ENCODE measurements around the gene RSPH1.
A peak's percentile ranks its signal among the peaks of the same experiment; 100 is the strongest.

RSPH1 gene

DNA sequence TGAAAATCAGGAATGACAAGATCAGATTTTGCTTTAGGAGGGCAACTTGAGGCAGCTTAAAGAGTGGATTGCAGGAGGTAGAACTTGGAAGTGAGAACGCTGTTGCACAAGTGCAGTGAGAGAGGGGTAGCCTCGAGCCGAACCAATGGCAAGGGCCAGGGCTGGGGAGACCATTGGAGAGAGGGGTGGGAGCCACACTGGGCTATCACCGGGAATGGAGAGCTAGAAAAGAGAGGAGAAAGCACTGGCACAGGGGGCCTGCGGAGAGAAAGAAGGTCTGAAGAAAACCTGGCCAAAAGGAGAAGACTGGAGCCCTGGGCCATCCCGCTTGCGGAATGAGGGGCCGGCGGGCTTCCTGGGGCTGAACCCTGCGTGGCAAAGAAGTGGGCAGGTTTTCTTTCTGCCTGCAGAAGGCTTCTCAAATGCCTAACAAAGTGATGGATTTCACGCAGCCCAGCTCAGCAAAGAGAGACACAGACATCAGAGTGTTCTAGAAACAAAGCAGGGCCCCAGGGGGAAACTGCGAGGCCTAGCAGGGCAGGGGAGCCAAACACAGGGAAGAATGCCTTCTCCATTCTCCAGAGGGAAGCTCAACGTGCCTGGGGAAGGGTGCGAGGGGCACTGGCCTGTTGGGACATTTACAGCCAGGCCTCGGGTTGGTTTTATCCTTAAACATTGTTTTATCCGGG, 16.5 kb upstream of the RSPH1 start:
- no peak for DNase-seq

DNA sequence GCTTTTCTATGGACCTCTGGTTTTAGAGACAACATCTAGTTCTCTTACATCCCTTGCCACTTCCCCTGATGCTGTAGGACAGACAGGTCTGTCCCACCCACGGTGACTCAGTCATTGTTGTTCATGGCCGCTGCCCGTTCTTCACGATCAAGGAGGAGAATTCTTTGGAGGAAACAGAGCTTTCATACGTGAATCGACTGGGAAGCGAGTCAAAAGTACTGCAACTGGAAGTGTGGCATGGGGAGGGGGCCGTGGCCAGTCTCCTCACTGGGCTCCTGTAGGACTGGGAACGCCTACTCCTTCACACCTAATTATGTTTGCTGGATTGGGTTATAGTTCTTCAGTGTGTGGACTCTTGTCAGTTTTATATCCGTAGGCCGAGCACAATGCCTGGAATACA, 13.2 kb upstream of the RSPH1 start:
- DNase-seq, result no peak

GRCh38 chr21:42508371-42508770, 12.3 kb upstream of the RSPH1 start:
- DNase-seq, result no peak

- no peak for DNase-seq
Observed at GRCh38 chr21:42507418-42507817, 11.4 kb upstream of the RSPH1 start.

DNA sequence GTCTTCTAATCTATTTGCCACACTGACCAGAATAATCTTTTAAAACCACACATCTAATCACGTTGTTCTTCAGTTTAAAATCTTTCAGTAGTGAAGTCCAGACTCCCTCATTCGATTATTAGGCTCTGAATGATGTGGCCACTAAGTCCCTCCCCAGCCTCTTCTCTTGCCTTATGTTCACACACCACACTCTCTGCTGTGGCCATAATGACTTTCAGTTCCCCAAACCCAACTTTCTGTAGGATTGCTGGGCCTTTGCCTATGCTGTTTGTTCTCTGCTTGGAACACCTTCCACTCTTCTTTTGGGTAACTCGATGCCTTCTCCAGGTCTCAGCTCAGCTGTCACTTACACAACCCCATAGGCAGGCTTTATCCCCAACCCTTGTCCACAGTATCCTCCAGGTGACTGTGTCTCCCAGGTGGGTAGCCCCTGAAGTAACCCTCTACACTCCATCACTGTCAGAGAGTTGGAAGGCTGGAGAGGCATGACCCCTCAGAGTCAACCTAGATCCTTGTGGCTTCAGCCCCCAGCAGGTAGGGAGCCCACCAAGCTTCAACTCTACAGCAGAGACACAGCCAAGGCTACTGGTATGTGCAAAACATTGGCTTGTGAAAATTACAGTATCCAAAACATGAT, 9.2 kb upstream of the RSPH1 start:
- DNase-seq, result no peak

- DNase-seq, result no peak
Observed at GRCh38 chr21:42503711-42504110, 7.7 kb upstream of the RSPH1 start.

DNA sequence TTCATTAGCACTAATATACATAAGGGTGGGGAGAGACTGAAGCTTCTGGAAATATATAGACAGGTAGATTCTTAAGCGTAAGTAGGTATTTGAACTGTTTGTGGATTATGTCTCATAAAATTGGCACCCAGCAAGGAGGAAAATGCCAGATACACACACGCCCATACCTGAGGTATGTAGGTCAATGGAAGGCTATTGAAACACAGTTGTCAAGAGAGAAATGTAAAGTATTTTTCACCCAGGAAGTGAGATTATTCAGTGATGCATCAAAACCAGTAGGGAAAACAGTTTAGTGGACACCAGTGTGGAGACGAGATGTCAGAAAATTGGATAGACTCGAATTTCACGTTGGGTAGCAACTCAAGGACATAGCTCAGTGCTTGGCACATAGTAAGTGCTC, 4.7 kb upstream of the RSPH1 start:
- DNase-seq, result no peak

- DNase-seq, result no peak
Observed at GRCh38 chr21:42500225-42500624, 4.2 kb upstream of the RSPH1 start.

GRCh38 chr21:42499444-42500112, 3.6 kb upstream of the RSPH1 start:
- no peak for DNase-seq

- no peak for DNase-seq
Observed at GRCh38 chr21:42498012-42498411, 2.0 kb upstream of the RSPH1 start.

- DNase-seq, result peak; percentile 49
Observed at GRCh38 chr21:42496839-42497202, 797 bp upstream of the RSPH1 start.

- DNase-seq, result peak; percentile 44
Observed at GRCh38 chr21:42495765-42496119, 282 bp downstream of the RSPH1 start.

DNA sequence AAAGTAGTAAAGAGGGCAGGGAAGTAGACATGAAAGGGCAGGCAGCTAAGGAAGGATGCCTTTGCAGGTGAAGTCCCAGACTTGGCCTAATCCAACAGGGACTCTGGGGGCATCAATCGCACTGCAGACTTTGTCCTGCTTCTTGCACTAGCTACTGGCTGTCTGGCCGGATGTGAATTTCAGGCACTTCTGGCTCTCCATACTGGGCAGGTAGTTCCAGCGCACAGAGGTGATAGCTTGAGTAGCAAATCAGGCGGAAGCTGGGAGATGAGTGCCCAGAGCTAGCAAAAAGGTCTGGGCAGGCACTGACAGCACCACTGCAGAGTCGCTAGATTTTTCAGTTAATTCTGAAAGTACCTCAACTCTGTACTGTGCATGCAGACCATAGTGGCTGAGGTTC, 997 bp downstream of the RSPH1 start:
- no peak for DNase-seq

DNA sequence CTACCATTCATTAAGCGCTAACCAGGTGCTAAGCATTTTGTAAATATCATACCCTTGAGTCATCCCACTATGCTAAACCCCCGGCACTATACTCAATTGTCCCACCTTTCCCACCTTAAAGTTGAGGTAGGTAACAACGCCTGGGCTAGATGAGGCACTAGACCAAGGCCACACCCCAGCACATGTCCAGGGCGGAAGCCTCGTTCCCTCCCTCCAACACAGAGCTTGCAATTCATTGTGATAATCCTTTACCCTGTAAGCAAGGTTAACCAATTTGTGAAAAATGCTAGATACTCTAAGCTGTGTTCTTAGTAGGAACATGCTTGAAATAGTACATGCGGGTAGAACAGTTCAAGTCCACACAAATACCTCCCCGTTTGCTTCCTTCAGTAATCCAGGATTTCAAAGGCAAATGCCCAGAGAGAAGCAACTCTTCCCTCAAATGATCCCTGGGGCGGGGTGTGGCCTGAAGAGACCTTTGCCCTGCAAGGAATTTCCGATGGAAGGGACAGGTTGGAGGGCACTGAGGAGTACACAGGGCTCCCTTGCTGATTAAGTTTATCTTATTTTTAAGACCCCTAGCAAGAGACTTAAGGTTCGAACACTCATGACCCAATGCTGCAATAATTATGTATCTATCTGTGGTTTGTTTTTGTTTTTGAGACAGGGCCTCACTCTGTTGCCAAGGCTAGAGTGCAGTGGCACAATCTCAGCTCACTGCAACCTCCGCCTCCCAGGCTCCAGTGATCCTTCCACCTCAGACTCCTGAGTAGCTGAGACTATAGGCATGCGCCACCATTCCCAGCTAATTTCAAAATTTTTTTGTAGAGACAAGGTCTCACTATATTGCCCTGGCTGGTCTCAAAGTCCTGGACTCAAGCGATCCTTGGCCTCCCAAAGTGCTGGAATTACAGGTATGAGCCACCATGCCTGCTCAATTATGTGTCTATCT, 2.6 kb downstream of the RSPH1 start:
- no peak for DNase-seq

DNA sequence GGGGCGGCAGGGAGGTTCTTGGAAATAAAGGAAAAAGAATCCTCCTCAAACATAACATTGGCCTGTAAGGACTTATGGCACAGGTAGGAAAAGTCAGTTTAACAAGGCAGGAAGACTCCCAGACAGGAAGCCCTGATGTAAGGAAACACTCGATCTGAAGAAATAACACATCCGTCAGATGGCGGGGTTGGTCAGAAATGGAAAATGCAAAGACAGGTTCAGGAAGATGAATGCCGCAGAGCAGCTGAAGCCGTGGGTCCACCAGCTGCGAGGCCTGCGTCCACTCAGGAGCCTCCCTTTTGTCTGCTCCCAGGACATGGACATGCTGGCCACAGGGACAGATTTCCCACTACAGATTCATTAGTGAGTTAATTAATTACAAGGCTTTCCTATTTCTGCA, 3.8 kb downstream of the RSPH1 start:
- no peak for DNase-seq

DNA sequence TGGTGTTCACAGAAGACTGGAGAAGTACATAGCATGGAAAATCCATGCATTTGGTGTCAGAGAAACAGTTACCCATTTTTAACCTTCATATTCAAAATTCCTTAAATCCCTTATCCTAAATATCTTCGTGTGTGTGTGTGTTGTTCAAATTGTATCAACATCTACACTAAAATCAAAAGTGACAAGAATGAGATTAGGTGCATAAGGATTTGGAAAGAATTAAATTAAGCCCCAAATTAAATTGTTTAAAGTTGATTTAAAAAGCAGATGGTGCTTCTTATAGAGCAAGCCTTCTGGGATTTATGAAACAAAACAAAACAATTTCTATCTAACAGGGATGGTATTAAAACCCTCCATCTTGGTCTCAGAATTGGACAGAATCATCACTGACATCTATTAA, 4.7 kb downstream of the RSPH1 start:
- no peak for DNase-seq

DNA sequence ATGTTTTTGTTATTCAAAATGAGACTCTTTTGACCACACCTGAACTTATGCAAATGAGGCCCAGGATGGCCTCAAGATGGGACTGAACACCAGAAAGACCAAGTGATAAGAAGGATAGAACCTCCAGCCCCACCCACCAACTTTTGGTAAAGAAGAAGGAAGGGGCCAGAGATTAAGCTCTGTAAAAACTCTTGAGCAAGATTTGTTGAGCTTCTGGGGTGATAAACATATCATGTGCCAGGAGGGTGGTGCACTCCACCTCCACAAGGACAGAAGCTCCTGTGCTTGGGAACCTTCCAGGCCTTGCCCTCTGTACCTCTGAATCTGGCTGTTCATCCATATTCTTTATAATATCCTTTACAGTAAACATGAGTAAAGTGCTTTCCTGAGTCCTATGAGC, 5.3 kb downstream of the RSPH1 start:
- no peak for DNase-seq

- no peak for DNase-seq
Observed at GRCh38 chr21:42489991-42490390, 6.0 kb downstream of the RSPH1 start.

GRCh38 chr21:42489006-42489563, 6.9 kb downstream of the RSPH1 start:
- no peak for DNase-seq

GRCh38 chr21:42486531-42486930, 9.5 kb downstream of the RSPH1 start:
- DNase-seq, result no peak

DNA sequence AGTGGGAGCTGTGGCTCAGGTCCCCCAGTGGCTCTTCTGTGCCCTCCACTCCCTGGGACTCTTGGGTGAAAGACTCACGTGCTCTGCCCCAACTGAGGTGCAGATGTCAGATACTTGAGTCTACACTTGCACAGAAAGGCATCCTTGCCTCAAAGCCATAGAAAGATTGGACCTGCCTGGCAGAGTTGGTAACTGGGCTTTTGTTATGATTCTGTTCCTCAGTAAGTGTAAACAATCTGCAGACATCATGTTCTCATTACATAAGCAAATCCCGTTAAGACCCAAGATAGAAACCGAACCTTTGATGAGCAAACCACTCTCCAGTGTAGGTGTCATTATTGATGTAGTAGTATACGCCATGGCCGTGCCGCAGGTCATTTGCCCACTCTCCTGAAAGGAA, 10.0 kb downstream of the RSPH1 start:
- DNase-seq, result no peak

- no peak for DNase-seq
Observed at GRCh38 chr21:42484966-42485365, 11.1 kb downstream of the RSPH1 start.

DNA sequence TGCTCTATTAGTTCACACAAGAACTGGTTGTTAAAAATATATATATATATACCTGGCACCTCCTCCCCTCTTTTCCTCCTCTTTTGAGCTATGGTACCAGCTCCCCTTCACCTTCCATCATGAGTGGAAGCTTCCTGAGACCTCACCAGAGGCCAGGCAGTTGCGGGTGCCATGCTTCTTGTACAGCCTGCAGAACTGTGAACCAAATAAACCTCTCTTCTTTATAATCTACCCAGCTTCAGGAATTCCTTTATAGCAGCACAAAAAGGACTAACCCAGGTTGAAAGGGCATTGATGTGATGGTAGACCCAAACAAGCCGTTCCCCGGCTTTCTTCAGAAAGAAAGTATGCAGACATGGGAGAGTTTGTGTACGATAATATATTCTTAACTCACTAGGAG, 14.9 kb downstream of the RSPH1 start:
- no peak for DNase-seq

Data from NCI-H146 (cell line).